IMR-90 (cell line): ENCODE data around the gene FAM20C.

Experiments used
- CTCF ChIP-seq: conservative IDR thresholded peaks from 2 replicates; pipeline ENCODE4 v1.5.1; 2012; ENCODE audit warnings: mild to moderate bottlenecking, low read depth, low read length, improper control_type of control experiment
- POLR2A ChIP-seq: IDR thresholded peaks from 2 replicates; pipeline ENCODE4 v1.6.1; 2012; ENCODE audit warnings: mild to moderate bottlenecking, low read depth, low read length
- RFX5 ChIP-seq: IDR thresholded peaks from 2 replicates; pipeline ENCODE4 v1.8.0; 2012; ENCODE audit warnings: low read depth, mild to moderate bottlenecking, low read length, moderate library complexity
- USF2 ChIP-seq: fragments of 150-350 bp; IDR thresholded peaks from 2 replicates; pipeline ENCODE4 v1.6.1; 2017; ENCODE audit warnings: mild to moderate bottlenecking, antibody characterized with exemption, low read length, low read depth

- no peak for TF ChIP-seq CTCF
- no peak for TF ChIP-seq POLR2A
- no peak for TF ChIP-seq USF2
- TF ChIP-seq RFX5 = no peak
Measured at GRCh38 chr7:261341-262250, 69.2 kb downstream of the FAM20C start.
